Posterior cingulate gyrus (tissue), 11 donors: ENCODE measurements around the gene HIC2.
"Not testable (repeated sequence)": the region's sequence is repeated elsewhere in the genome, so short reads cannot be mapped to it uniquely, and the experiment has no call there.

Experiments
- DNase-seq, 10 donors: peaks; one replicate each; pipeline versions ENCODE4 v3.0.0 to v3.0.0-alpha.2; 2020 to 2021; ENCODE audit warnings: mixed read lengths in 3 of 10
- intact Hi-C: fragments of 100-400 bp; cut with DNase I; formaldehyde crosslinking; loops from one replicate; pipeline ENCODE4 v1.15.1; 2023

HIC2 gene

GRCh38 chr22:21472984-21473383 lies 55.8 kb downstream of the HIC2 start:
- intact Hi-C loops, DNase-seq: not testable (repeated sequence)

GRCh38 chr22:21473664-21474063 lies 56.5 kb downstream of the HIC2 start:
- intact Hi-C loops, DNase-seq: not testable (repeated sequence)

- DNase-seq: peak in 4 of 10 donors; percentile 11 to 42 (median 26)
- intact Hi-C loops: not testable (repeated sequence)
These were observed 66.9 kb downstream of the HIC2 start for GRCh38 chr22:21484039-21484438.

GRCh38 chr22:21487723-21488122 lies 70.6 kb downstream of the HIC2 start:
- intact Hi-C loops: not testable (repeated sequence)
- peak in 1 of 10 donors; percentile 61 for DNase-seq

- DNase-seq: peak in 5 of 10 donors; percentile 27 to 81 (median 28)
- intact Hi-C loops: not testable (repeated sequence)
These were observed 72.0 kb downstream of the HIC2 start for GRCh38 chr22:21489149-21489680.

GRCh38 chr22:21490556-21490955 lies 73.4 kb downstream of the HIC2 start:
- intact Hi-C loops: not testable (repeated sequence)
- DNase-seq: peak in 2 of 10 donors; percentile 29 to 33

- intact Hi-C loops: not testable (repeated sequence)
These were observed 75.1 kb downstream of the HIC2 start for GRCh38 chr22:21492271-21492670.

GRCh38 chr22:21493789-21494782 lies 76.9 kb downstream of the HIC2 start:
- DNase-seq, intact Hi-C loops: not testable (repeated sequence)

More at GRCh38 chr22:21492271-21492670, 75.1 kb downstream of the HIC2 start:
- not testable (repeated sequence) for DNase-seq

- DNase-seq, intact Hi-C loops: not testable (repeated sequence)
These were observed 80.8 kb downstream of the HIC2 start for GRCh38 chr22:21497984-21498383.

- DNase-seq, intact Hi-C loops: not testable (repeated sequence)
These were observed 81.3 kb downstream of the HIC2 start for GRCh38 chr22:21498489-21498888.

- DNase-seq, intact Hi-C loops: not testable (repeated sequence)
These were observed 82.7 kb downstream of the HIC2 start for GRCh38 chr22:21499623-21500506.
